K562 (cell line): ENCODE results near the gene FAM174C. TPM values are rescaled to one million over a fixed set of nuclear protein-coding genes. Genes with fewer than 3 reads are reported as not detected.

Experiments
- ATAC-seq: fragments of 200-7000 bp; cut with Tn5 transposase; 3 replicates; pipeline ENCODE4 v1.9.1; 2020; ENCODE audit warnings: moderate library complexity
- BruUV-seq: library from RNA; stranded (reverse); fragments of 400-500 nt; replicated peaks from 2 replicates; lab custom pipeline; 2021; lab: Mats Ljungman, UMichigan
- CTCF ChIA-PET: fragments of 300-600 bp; formaldehyde crosslinking; extraction: SDS; loops from one replicate; lab custom pipeline; 2021; ENCODE audit warnings: low intra/inter-chr PET ratio; lab: Yijun Ruan, JAX
- POLR2A ChIA-PET: fragments of 300-600, 350-650 bp; sonication (Branson Sonifier 250); formaldehyde crosslinking; extraction: SDS; loops from one replicate; lab custom pipeline; 2021; ENCODE audit warnings: antibody characterized with exemption, inconsistent platforms; lab: Yijun Ruan, JAX
- DNase-seq, 4 experiments: peaks; one replicate each; pipeline versions ENCODE4 v3.0.0 to v3.0.0-alpha.2; 2011 to 2018; ENCODE audit warnings: low spot score in 3 of 4, mixed read lengths in 3 of 4; ENCODE audit errors: extremely low read depth in 1 of 4
- FAIRE-seq: peaks from 2 replicates; lab custom pipeline; 2011; peaks lifted over from hg19 to GRCh38; lab: Jason Lieb, UNC
- H2AFZ ChIP-seq: 2 replicates; pipeline ENCODE4 v1.6.0; 2011; ENCODE audit warnings: low read depth, low read length, control low read depth, inconsistent platforms
- H3K27ac ChIP-seq: fragments of 200-600 bp; 3 replicates; pipeline ENCODE4 v1.8.0; 2011; ENCODE audit warnings: low read depth, mild to moderate bottlenecking, control low read depth, inconsistent platforms, low read length, moderate library complexity, mixed read lengths; ENCODE audit errors: extremely low read depth
- H3K27me3 ChIP-seq, 2 experiments: fragments of 300-600 bp in 1 of 2; 2 replicates in 1 of 2; 3 replicates in 1 of 2; pipeline versions ENCODE4 v1.6.0 to v1.8.0; 2011; ENCODE audit warnings: inconsistent platforms in 2 of 2, low read length in 2 of 2, mild to moderate bottlenecking in 1 of 2, mixed read lengths in 1 of 2, moderate library complexity in 1 of 2; ENCODE audit not compliant: control insufficient read depth in 2 of 2, insufficient read depth in 2 of 2
- H3K36me3 ChIP-seq: fragments of 300-600 bp; 3 replicates; pipeline ENCODE4 v1.8.0; 2011; ENCODE audit warnings: mild to moderate bottlenecking, low read length, inconsistent platforms; ENCODE audit not compliant: control insufficient read depth, insufficient read depth
- H3K4me1 ChIP-seq, 2 experiments: fragments of 200-600 bp in 1 of 2; replicated peaks in 1 of 2; 2 replicates in 1 of 2; 3 replicates in 1 of 2; pipeline versions ENCODE4 v1.5.1 to v1.8.0; 2011; ENCODE audit warnings: inconsistent platforms in 2 of 2, low read length in 2 of 2, mild to moderate bottlenecking in 1 of 2, mixed read lengths in 1 of 2, moderate library complexity in 1 of 2; ENCODE audit not compliant: control insufficient read depth in 2 of 2, insufficient read depth in 2 of 2
- H3K4me2 ChIP-seq: 2 replicates; pipeline ENCODE4 v1.6.1; 2011; ENCODE audit warnings: low read length, control low read depth, inconsistent platforms, mixed read lengths; ENCODE audit not compliant: insufficient read depth
- H3K4me3 ChIP-seq: fragments of 200-600 bp; sonication (generic), shearing (Covaris generic); 2 replicates; pipeline ENCODE4 v1.5.1; 2016; ENCODE audit warnings: control low read depth, inconsistent platforms
- H3K79me2 ChIP-seq: fragments of 200-600 bp; 3 replicates; pipeline ENCODE4 v1.8.0; 2011; ENCODE audit warnings: low read length, inconsistent platforms; ENCODE audit not compliant: control insufficient read depth, insufficient read depth
- H3K9ac ChIP-seq, 2 experiments: 2 replicates each; pipeline versions ENCODE4 v1.6.0 to v1.6.1; 2011; ENCODE audit warnings: low read depth in 2 of 2, low read length in 2 of 2, control low read depth in 1 of 2, inconsistent platforms in 1 of 2, mild to moderate bottlenecking in 1 of 2, mixed read lengths in 1 of 2; ENCODE audit not compliant: insufficient read depth in 1 of 2
- H3K9me1 ChIP-seq: one replicate; pipeline ENCODE4 v1.6.0; 2011; ENCODE audit warnings: inconsistent platforms, mild to moderate bottlenecking, low read length, moderate library complexity; ENCODE audit not compliant: control insufficient read depth, insufficient read depth
- H3K9me3 ChIP-seq: replicated peaks from 2 replicates; pipeline ENCODE4 v1.5.1; 2011; ENCODE audit warnings: low read depth, low read length, inconsistent platforms; ENCODE audit not compliant: control insufficient read depth, insufficient read depth
- H4K20me1 ChIP-seq: replicated peaks from 2 replicates; pipeline ENCODE4 v1.6.1; 2011; ENCODE audit warnings: low read length, inconsistent platforms, mixed read lengths; ENCODE audit not compliant: control insufficient read depth, insufficient read depth
- CBX1 ChIP-seq: sonication (generic); IDR thresholded peaks from 2 replicates; pipeline ENCODE4 v1.6.1; 2016; ENCODE audit warnings: antibody characterized with exemption, low read depth, mild to moderate bottlenecking
- DPF2 ChIP-seq: fragments of 450-650 bp; IDR thresholded peaks from 2 replicates; pipeline ENCODE4 v1.6.1; 2016
- NFE2 ChIP-seq: IDR thresholded peaks from 2 replicates; pipeline ENCODE4 v1.6.1; 2014; ENCODE audit warnings: antibody characterized with exemption, low read depth
- RBM14 ChIP-seq: fragments of 200-400 bp; formaldehyde crosslinking; IDR thresholded peaks from 2 replicates; pipeline ENCODE4 v1.6.1; 2018; ENCODE audit warnings: low read depth, mild to moderate bottlenecking, low read length, moderate library complexity, borderline replicate concordance; ENCODE audit not compliant: insufficient read depth
- STAG1 ChIP-seq: sonication (generic); formaldehyde crosslinking; IDR thresholded peaks from 2 replicates; pipeline ENCODE4 v1.5.0; 2020; ENCODE audit warnings: missing genetic modification reagents, borderline replicate concordance
- UBTF ChIP-seq, 2 experiments: IDR thresholded peaks; 2 replicates each; pipeline ENCODE4 v1.6.1; 2012; ENCODE audit warnings: improper control_type of control experiment in 2 of 2, low read depth in 2 of 2, low read length in 2 of 2, borderline replicate concordance in 1 of 2
- ZBED1 ChIP-seq: IDR thresholded peaks from 2 replicates; pipeline ENCODE4 v1.6.1; 2014
- ZFPM2 ChIP-seq: fragments of 250-450 bp; sonication (Bioruptor Pico); IDR thresholded peaks from 2 replicates; pipeline ENCODE4 v1.5.1; 2022; ENCODE audit warnings: mild to moderate bottlenecking
- ZNF75A ChIP-seq: fragments of 450-650 bp; formaldehyde crosslinking; IDR thresholded peaks from 2 replicates; pipeline ENCODE4 v1.4.0; 2020; ENCODE audit warnings: mild to moderate bottlenecking
- WGBS: fragments of 100-300 bp; shearing (Covaris generic); methylation state at CpG from one replicate; pipeline ENCODE4 v1.1.6; 2016; ENCODE audit warnings: low coverage, mixed read lengths; ENCODE audit not compliant: insufficient coverage; ENCODE audit errors: missing lambda C conversion rate; 5-methylcytosine and 5-hydroxymethylcytosine counted together
- in situ Hi-C: fragments of 300-500 bp; cut with MboI; formaldehyde crosslinking; loops from 4 replicates; pipeline ENCODE4 v1.15.0; 2018; ENCODE audit warnings: inconsistent platforms, mixed read lengths
- intact Hi-C: fragments of 100-400 bp; cut with micrococcal nuclease; formaldehyde crosslinking; loops from 2 replicates; pipeline ENCODE4 v1.14.2; 2022
- polyA plus RNA-seq, 8 experiments: library from polyadenylated mRNA; depleted of rRNA in 4 of 8; stranded (reverse) in 5 of 8; unstranded in 3 of 8; fragments of >200 nt; fragmentation: Nextera tagmentation in 2 of 8; fragmentation: Illumina TruSeq in 1 of 8; extraction: Ambion mirVana in 2 of 8; extraction: Trizol in 1 of 8; gene quantifications; 2 replicates each; pipeline versions ENCODE4 v1.2.1 to v1.2.3, GENCODE V29; 2011 to 2014; ENCODE audit warnings: inconsistent platforms in 1 of 8, missing spikeins in 1 of 8
- total RNA-seq, 7 experiments: library from RNA; depleted of rRNA in 6 of 7; stranded (reverse); fragments of >200 nt in 6 of 7; fragmentation: Illumina TruSeq in 2 of 7; extraction: Trizol in 2 of 7; gene quantifications; 2 replicates each; pipeline versions ENCODE4 v1.2.1 to v1.2.3, GENCODE V29; 2011 to 2021; ENCODE audit warnings: low replicate concordance in 1 of 7
- TF ChIP-seq, protein P1 (sequence below): IDR thresholded peaks from 2 replicates; pipeline ENCODE4 v1.6.1; 2011; ENCODE audit not compliant: insufficient read length; ENCODE audit errors: extremely low read depth
- TF ChIP-seq, protein P2 (sequence below): sonication (generic); formaldehyde crosslinking; IDR thresholded peaks from 2 replicates; pipeline ENCODE4 v1.4.0; 2020; ENCODE audit warnings: mild to moderate bottlenecking, missing genetic modification reagents
- TF ChIP-seq, protein P3 (sequence below): sonication (generic); formaldehyde crosslinking; IDR thresholded peaks from 2 replicates; pipeline ENCODE4 v1.8.0; 2022; ENCODE audit warnings: mild to moderate bottlenecking, missing genetic modification reagents, borderline replicate concordance

FAM174C gene
- total and polyA plus RNA-seq, 9 of the 15 experiments (the other 6 are each of a cell fraction or from before 2014, with no cell fraction given): 0.66 to 89.6 (median 20.3) TPM

- peaks cover 53 to 95% of the 10 kb centered on the region in 2 experiments for H3K4me1 ChIP-seq
- H3K36me3 ChIP-seq: peaks cover 34% of the 10 kb centered on the region; the same call in 2 of the 3 replicates
- FAIRE-seq (peak; percentile 76), ATAC-seq (no peak), DNase-seq (no peak)
- H3K79me2 ChIP-seq: peaks cover 29% of the 10 kb centered on the region
- H4K20me1 ChIP-seq: 0 out of 2 replicates have a peak, but pooled peaks cover 7% of the 10 kb centered on the region
- H3K9me3 ChIP-seq: no peaks in the 10 kb centered on the region
- peak overlapping the region in 1 of 2 experiments; percentile 90; a peak in 2 of 4 replicates for H3K9ac ChIP-seq
- ChIA-PET POLR2A (interaction anchor here (1.9 to 2.1 kb wide), 2 partner anchors 9 to 12 kb away, joined by 8 to 9 read pairs; partner anchors contain the start of gene CIRBP), CTCF (no interaction called here)
- in situ Hi-C loops: no loop called here
- 33% methylated on average over 5 of the region's 33 CpGs for WGBS
- BruUV-seq: no TSS peak
- no peaks in the 10 kb centered on the region for H3K9me1 ChIP-seq
- H3K27me3 ChIP-seq: no peaks in the 10 kb centered on the region
- peak overlapping the region; percentile 60 for H3K4me2 ChIP-seq
- 0 out of 2 replicates have a peak overlapping the region, but pooled peaks have one; percentile 18 for H2AFZ ChIP-seq
- intact Hi-C loops: no loop called here
- H3K27ac ChIP-seq: peak overlapping the region; percentile 68; the same call in 2 of the 3 replicates
- no peak overlapping the region; the same call in none of the 2 replicates for H3K4me3 ChIP-seq
- TF ChIP-seq, protein P1, sequence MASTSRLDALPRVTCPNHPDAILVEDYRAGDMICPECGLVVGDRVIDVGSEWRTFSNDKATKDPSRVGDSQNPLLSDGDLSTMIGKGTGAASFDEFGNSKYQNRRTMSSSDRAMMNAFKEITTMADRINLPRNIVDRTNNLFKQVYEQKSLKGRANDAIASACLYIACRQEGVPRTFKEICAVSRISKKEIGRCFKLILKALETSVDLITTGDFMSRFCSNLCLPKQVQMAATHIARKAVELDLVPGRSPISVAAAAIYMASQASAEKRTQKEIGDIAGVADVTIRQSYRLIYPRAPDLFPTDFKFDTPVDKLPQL: no peak
- TF ChIP-seq ZBED1: no peak
- TF ChIP-seq, protein P2, sequence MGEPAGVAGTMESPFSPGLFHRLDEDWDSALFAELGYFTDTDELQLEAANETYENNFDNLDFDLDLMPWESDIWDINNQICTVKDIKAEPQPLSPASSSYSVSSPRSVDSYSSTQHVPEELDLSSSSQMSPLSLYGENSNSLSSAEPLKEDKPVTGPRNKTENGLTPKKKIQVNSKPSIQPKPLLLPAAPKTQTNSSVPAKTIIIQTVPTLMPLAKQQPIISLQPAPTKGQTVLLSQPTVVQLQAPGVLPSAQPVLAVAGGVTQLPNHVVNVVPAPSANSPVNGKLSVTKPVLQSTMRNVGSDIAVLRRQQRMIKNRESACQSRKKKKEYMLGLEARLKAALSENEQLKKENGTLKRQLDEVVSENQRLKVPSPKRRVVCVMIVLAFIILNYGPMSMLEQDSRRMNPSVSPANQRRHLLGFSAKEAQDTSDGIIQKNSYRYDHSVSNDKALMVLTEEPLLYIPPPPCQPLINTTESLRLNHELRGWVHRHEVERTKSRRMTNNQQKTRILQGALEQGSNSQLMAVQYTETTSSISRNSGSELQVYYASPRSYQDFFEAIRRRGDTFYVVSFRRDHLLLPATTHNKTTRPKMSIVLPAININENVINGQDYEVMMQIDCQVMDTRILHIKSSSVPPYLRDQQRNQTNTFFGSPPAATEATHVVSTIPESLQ (CRISPR knock-in tag): no peak
- TF ChIP-seq UBTF (IDR thresholded peaks at IDR 0.05; ENCODE audit: borderline replicate concordance in 1 of 2, low read depth in 2 of 2, low read length in 2 of 2): no peak
- 0 out of 2 replicates have a peak, but pooled peaks have one; percentile 30 for TF ChIP-seq CBX1
- TF ChIP-seq NFE2: 0 out of 2 replicates have a peak, but pooled peaks have one; percentile 10
- no peak for TF ChIP-seq ZNF75A (CRISPR knock-in tag)
- TF ChIP-seq STAG1 (CRISPR knock-in tag): no peak
- TF ChIP-seq RBM14: no peak
- TF ChIP-seq, protein P3, sequence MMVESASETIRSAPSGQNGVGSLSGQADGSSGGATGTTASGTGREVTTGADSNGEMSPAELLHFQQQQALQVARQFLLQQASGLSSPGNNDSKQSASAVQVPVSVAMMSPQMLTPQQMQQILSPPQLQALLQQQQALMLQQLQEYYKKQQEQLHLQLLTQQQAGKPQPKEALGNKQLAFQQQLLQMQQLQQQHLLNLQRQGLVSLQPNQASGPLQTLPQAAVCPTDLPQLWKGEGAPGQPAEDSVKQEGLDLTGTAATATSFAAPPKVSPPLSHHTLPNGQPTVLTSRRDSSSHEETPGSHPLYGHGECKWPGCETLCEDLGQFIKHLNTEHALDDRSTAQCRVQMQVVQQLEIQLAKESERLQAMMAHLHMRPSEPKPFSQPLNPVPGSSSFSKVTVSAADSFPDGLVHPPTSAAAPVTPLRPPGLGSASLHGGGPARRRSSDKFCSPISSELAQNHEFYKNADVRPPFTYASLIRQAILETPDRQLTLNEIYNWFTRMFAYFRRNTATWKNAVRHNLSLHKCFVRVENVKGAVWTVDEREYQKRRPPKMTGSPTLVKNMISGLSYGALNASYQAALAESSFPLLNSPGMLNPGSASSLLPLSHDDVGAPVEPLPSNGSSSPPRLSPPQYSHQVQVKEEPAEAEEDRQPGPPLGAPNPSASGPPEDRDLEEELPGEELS (CRISPR knock-in tag): no peak
- TF ChIP-seq DPF2: no peak
- TF ChIP-seq ZFPM2 (CRISPR knock-in tag): no peak
Measured at GRCh38 chr19:1259876-1260748, 15.2 kb upstream of the FAM174C start.
